GM19238 (cell line): Measurements from ENCODE around the gene PNMA8C.

Source experiments
- DNase-seq: peaks from one replicate; pipeline ENCODE4 v3.0.0; 2011; ENCODE audit warnings: low spot score; ENCODE audit not compliant: insufficient read length

PNMA8C gene

DNA sequence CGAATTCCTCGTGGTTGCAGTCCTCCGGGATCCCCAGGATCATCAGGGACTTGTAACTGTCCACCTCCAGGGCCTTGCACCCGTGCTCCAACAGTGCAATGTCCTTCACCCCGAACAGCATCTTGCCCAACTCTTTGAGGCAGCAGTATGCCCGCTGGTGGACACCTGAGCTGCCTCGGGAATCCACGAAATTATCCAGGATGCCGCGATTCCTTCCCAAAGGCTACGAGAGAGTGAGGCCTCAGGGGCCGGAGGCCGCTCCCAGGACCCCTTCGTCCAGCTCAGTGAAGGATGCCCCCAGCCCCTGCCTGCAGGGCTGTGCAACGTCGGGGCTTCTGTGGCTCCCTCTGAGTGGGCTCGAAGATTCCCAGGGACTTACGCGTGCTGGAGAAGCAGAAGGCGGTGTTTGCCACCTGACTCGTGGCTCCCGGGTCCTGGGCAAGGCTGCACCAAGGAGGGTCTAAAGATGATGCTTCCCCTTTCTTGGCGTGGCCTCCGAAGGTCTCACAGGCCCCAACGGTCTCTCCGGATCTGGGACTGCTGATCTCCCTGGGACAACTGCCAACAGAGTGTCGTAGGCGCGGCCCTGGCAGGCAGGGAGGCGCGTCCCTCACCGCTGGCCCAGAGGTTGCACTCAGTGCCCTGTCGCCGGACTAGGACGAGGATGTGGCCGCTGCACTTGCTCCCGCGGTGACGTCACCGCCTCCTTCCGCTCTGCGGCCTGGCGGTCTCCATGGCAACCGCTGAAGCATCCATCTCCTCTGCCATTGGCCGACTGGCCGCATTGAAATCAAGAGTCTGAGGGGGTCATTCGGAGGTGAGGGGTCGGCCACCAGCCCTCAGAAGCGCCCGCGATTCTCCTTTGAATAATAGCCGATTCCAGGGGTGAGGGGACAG, at the start of gene PNMA8C:
PNMA8C (minus strand) TSS at position 698 of the 897 bp plus-strand sequence; CDS start at position 121, 577 bp downstream.
- no peak for DNase-seq

GRCh38 chr19:46475986-46476385, 47.2 kb upstream of the PNMA8C start:
- no peak for DNase-seq

GRCh38 chr19:46474211-46474610, 45.5 kb upstream of the PNMA8C start:
- DNase-seq: no peak

- no peak for DNase-seq
Measured at GRCh38 chr19:46472592-46472991, 43.9 kb upstream of the PNMA8C start.

GRCh38 chr19:46471811-46472543, 43.2 kb upstream of the PNMA8C start:
- DNase-seq: no peak

DNA sequence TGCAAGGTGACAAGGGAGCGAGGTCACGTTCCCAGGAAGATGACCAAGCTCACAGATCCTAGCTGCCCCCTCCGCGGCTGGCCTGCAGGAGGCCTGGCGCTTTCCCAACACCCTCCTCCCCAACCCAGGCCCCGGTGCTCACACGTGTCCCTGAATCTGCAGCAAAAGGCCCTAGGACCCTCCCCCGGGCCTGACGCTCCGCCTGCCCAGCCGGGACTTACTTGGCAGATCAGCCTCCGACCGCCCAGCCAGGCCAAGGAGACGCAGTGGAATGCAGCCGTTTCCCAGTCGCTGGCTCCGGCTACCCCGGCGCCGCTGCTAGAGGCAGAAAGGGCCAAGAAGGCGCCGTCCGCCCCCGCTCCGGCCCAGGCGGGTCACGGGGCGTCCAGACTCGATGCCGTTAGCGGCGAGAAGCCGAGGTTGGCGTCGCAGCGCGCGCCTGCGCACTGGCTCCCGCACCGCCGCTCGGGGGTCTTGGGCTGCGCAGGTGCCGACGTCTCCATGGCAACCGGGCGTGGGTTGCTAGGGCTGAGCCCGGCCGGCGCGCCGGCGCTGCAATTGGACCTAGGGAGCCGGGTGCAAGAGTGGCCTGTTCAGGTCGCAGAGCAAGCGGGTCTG, 42.5 kb upstream of the PNMA8C start, which contains the start of gene PNMA8A:
PNMA8A (minus strand) TSS at position 448 of the 618 bp plus-strand sequence. CDS start 528 bp downstream, outside the sequence.
- DNase-seq: no peak

GRCh38 chr19:46470376-46470775, 41.6 kb upstream of the PNMA8C start:
- no peak for DNase-seq

DNA sequence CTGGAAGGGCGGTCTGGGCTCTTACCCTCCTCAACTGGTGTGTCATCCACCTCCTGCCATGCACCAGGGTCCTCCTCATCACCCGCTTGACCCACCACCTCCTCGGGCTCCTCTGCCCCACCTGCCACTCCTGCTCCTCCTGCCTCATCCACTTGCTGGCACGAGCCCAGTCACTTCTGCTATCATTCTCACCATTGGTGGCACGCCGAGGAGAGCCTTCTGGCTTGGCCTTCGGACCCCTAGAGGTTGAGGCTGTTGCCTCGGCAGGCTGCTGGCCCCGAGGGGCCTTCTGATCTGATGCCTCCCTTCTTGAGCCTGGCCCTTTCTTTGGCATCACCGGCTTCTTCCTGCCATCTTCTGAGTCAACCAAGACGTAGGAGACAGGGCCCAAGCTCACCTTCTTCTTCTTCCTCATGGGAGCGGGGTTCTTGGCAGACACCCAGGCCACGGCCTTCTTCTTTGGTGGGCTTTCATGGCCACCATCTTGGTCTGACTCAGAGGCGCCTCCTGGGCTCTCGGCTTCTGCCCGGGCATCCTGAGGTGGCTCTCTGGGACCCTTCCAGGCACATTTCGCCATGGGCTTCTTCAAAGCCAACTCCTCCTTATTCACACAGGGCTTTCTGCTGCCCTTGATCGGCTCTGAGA, 40.9 kb upstream of the PNMA8C start:
- no peak for DNase-seq

- DNase-seq: no peak
Measured at GRCh38 chr19:46466536-46467196, 37.9 kb upstream of the PNMA8C start.

- DNase-seq: no peak
Measured at GRCh38 chr19:46463516-46463915, 34.8 kb upstream of the PNMA8C start.

GRCh38 chr19:46461537-46461936, 32.8 kb upstream of the PNMA8C start:
- no peak for DNase-seq

DNA sequence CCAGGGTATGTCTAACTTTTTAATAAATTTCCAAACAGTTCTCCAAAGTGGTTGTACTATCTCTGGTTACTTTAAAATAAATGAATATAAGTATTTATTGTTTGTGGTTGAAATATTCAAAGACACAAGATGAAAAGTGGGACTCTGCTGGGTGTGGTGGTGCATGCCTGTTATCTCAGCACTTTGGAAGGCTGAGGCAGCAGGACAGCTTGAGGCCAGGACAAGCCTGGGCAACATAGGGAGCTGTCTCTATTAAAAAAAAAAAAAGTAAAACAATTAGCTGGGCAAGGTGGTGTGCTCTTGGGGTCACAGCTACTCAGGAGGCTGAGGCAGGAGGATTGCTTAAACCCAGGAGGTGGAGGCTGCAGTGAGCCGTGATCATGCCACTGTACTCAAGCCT, 32.2 kb upstream of the PNMA8C start:
- no peak for DNase-seq

- no peak for DNase-seq
Measured at GRCh38 chr19:46460055-46460454, 31.3 kb upstream of the PNMA8C start.

DNA sequence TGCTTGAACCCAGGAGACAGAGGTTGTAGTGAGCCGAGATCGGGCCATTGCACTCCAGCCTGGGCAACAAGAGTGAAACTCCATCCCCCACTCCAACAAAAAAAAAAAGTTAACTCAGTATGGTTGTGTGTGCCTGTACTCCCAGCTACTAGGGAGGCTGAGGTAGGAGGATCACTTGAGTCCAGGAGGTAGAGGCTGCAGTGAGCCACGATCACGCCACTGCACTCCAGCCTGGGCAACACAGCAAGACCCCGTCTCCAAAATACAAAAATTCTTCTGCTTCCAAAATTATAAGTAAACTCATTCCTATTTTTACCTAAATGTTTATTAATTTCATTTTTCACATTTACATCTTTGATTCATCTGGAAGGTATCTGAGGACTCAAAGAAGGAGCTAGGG, 28.2 kb upstream of the PNMA8C start:
- no peak for DNase-seq

DNA sequence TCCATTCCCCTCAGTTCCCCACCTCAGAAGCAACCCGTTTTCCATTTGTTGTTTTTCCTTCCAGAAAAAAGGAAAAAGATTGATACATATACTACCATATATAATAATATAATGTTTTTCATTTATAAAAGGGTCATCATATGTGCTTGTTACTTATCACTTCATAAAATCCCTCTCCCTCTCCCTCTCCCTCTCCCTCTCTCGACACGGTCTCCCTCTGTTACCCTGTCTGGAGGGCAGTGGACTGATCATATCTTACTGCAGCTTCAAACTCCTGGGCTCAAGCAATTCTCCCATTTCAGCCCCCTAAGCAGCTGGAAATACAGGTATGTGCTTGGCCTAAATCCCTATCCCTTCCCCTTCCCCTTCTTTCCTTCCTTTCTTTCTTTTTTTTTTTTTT, 25.5 kb upstream of the PNMA8C start:
- no peak for DNase-seq

GRCh38 chr19:46453661-46454060, 24.9 kb upstream of the PNMA8C start:
- DNase-seq: no peak

GRCh38 chr19:46452186-46452585, 23.4 kb upstream of the PNMA8C start:
- DNase-seq: no peak

DNA sequence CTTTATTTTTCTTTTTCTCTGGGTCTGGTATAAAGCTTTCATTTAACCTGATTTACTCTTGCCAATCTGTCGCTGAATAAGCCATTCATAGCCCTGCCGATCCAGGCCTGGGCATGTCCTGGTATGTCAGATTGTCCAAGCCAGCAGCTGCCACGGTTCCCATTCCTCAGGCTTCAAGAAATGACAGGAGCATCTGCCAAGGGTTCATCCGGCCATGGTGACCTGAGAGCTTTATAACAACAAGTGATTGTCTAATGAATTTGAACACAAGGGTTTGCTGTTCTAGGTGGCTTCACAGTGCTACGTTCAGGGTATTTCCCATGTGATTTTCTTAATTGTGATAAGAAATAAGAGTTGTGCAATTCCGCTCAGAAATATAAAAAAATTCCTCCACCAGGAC, 22.6 kb upstream of the PNMA8C start:
- no peak for DNase-seq

DNA sequence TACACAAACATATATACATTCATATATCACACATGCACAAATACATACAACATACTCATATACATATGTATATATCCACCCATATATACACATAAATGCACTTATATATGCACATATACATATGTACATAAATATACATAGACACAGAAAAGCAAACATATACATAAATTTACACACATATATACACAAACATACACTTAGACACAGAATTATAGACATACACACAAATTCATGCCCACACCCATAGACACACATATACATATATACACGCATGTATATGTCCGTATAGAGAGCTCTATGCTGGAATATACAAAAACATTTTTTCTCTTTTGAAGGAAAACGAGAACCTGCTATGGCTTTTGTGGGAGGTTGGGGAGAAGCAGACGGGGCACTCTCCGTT, 22.0 kb upstream of the PNMA8C start:
- DNase-seq: no peak

GRCh38 chr19:46449228-46449627, 20.5 kb upstream of the PNMA8C start:
- DNase-seq: no peak

DNA sequence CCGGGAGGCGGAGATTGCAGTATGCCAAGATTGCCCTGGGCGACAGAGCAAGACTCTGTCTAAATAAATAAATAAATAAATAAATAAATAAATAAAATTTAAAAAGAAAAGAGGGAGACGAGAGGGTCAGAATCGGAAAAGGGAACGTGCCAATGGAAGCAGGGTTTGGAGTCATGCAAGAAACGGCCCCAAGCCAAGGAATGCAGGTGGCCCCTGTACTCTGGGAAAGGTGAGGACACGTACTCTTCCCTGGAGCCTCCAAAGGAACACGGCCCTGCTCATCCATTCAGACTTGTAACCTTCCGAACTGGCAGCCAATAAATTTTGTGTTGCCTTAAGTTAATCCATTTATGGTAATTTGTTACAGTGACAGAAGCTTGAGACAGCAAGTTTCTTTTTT, 19.9 kb upstream of the PNMA8C start:
- DNase-seq: no peak
